Measurements from ENCODE around the gene RAB9A.
"Not testable (repeated sequence)": the region's sequence is repeated elsewhere in the genome, so short reads cannot be mapped to it uniquely, and the experiment has no call there.

RAB9A gene

GRCh38 chrX:13670197-13670596, 18.7 kb upstream of the RAB9A start:
- DNase-seq: no peak

GRCh38 chrX:13673016-13673415, 15.9 kb upstream of the RAB9A start:
- DNase-seq: no peak

- no peak for DNase-seq
Observed at GRCh38 chrX:13676885-13677284, 12.0 kb upstream of the RAB9A start.

- DNase-seq: not testable (repeated sequence)
Observed at GRCh38 chrX:13679700-13680099, 9.2 kb upstream of the RAB9A start.

- DNase-seq: no peak
Observed at GRCh38 chrX:13681595-13681994, 7.3 kb upstream of the RAB9A start.

- no peak for DNase-seq
Observed at GRCh38 chrX:13684361-13684760, 4.6 kb upstream of the RAB9A start.

GRCh38 chrX:13685126-13685763, 3.7 kb upstream of the RAB9A start:
- no peak for DNase-seq

GRCh38 chrX:13687203-13687602, 1.7 kb upstream of the RAB9A start:
- no peak for DNase-seq

- DNase-seq: no peak
Observed at GRCh38 chrX:13688384-13688957, 457 bp upstream of the RAB9A start.

- no peak for DNase-seq
Observed at GRCh38 chrX:13689741-13690211, 848 bp downstream of the RAB9A start.

GRCh38 chrX:13690836-13691235, 1.9 kb downstream of the RAB9A start:
- no peak for DNase-seq

- DNase-seq: no peak
Observed at GRCh38 chrX:13691841-13692371, 3.0 kb downstream of the RAB9A start.

- DNase-seq: no peak
Observed at GRCh38 chrX:13692771-13693231, 3.9 kb downstream of the RAB9A start.

- no peak for DNase-seq
Observed at GRCh38 chrX:13693341-13693961, 4.5 kb downstream of the RAB9A start.

GRCh38 chrX:13694359-13694758, 5.4 kb downstream of the RAB9A start:
- DNase-seq: no peak

GRCh38 chrX:13694983-13695382, 6.1 kb downstream of the RAB9A start:
- DNase-seq: no peak

GRCh38 chrX:13695601-13696115, 6.7 kb downstream of the RAB9A start:
- no peak for DNase-seq

GRCh38 chrX:13697455-13697854, 8.5 kb downstream of the RAB9A start:
- DNase-seq: no peak

- DNase-seq: no peak
Observed at GRCh38 chrX:13697976-13698375, 9.0 kb downstream of the RAB9A start.

GRCh38 chrX:13698432-13698831, 9.5 kb downstream of the RAB9A start:
- DNase-seq: no peak

GRCh38 chrX:13699183-13699826, 10.4 kb downstream of the RAB9A start:
- DNase-seq: no peak

- DNase-seq: no peak
Observed at GRCh38 chrX:13700380-13700779, 11.5 kb downstream of the RAB9A start.

- DNase-seq: no peak
Observed at GRCh38 chrX:13702111-13702789, 13.3 kb downstream of the RAB9A start.

All from GOT3 (cell line).